Measurements from ENCODE around the gene FAM110A.
"Not testable (repeated sequence)": the region's sequence is repeated elsewhere in the genome, so short reads cannot be mapped to it uniquely, and the experiment has no call there.

The FAM110A gene

DNA sequence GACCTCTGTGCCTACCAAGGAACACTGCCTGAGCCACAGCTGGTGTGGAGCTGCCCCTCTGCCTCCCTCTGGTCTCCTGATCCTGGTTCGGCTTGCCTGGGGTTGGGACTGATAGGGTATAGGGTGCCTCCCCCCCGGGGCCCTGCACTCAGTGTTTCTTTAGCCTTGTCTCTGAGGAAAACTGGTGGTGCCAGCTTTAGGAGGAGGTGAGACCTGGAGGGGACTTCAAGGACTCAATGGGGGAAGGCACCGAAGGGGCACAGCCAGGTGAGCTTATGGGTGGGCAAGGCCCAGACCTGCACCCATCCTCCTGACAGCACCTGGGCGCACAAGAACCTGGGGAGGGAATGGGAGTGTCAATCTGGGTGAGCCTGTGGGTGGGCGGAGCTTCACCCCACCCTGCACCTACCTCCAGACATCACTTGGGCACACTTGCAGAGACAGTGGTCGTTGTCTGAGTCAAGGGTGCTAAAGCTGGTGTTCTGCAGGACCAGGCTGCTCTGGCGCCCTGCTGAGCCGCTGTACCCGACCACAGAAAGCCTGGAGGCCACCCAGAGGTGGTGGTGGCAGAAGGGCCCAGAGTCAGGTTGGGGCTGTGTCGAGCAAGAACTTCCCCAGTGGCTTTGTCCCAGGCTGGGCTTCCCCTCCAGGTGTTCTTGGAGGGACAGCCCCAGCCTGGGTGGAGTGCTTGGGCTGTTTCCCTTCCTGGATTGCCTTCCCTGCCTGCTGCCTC is 40.5 kb downstream of the FAM110A start:
- DNase-seq (ENCODE audit: low read depth), result no peak

- DNase-seq (ENCODE audit: low read depth), result no peak
These were observed 41.6 kb downstream of the FAM110A start for GRCh38 chr20:875115-875514.

- no peak for DNase-seq (ENCODE audit: low read depth)
These were observed 44.3 kb downstream of the FAM110A start for GRCh38 chr20:877814-878213.

DNA sequence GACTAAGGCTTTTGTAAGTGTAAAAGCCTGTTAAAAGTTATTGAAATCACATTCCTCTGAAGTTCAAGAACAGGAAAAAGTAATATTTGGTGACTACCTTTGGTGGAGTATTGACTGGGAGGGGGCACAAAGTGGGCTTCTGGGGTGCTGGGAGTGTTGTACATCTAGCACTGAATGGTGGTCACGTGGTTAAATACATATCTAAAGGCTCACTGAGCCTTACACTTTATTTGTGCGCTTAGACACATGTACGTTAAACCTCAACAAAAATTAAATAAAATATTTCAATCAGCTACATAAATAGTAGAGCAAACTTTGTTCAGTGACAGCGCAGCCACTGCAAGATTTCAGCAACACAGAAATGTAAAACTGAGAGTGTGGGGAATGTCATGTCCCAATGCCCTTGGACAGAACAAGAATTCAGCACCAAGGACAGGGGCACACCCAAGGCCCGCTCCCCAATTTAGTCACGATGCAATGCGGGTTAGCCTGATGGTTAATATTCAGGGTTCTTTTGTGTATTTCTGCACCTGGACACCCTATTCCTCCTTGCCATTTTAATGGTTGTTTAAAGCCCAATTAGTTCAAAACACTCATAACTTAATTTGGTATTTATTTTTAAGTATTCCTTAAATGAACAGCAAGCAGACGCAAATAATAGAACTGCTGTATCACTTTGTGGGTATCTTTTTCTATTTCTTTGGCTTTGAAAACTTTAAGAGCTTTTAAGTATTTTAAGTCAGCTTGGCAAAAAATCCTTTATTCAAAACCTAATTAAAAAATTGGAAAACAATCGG is 45.2 kb downstream of the FAM110A start:
- DNase-seq (ENCODE audit: low read depth), result no peak

GRCh38 chr20:879626-880025 is 46.1 kb downstream of the FAM110A start:
- DNase-seq (ENCODE audit: low read depth), result no peak

DNA sequence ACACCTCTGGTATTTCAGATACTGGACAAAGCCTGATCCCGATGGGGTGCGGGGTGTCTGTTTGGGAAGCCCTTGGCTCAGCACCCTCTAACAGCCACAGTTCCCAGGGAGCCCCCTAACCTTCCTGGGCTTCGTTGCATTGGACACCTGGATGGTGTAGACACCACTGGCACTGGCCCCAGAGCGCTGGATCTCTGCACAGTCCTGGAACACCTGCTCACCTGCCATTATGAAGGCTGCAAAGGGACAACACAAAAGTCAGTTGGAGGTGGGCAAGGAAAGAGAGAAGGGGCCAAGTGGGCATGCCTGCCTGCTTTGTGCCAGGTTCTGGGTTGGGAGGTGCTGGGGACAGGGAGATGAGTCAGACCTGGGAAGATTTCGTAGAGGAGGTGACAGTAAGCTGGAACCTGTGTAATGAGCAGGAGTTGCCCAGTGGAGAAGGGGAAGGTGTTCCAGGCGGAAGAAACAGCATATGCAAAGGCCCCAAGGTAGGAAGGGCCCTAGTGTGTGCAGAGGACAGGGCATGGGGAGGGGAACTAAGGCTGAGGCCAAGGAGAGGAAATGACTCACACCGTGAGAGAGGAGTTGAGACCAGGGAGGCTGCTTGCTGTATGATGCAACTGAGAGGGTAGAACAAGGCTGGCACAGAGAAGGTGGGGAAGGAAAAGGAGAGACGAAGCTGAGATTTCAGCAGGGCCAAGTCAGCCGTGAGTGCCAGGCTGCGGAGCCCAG is 47.7 kb downstream of the FAM110A start:
- no peak for DNase-seq (ENCODE audit: low read depth)

- DNase-seq (ENCODE audit: low read depth), result no peak
These were observed 48.2 kb downstream of the FAM110A start for GRCh38 chr20:881783-882144.

- no peak for DNase-seq (ENCODE audit: low read depth)
These were observed 51.8 kb downstream of the FAM110A start for GRCh38 chr20:884983-885952.

GRCh38 chr20:887137-887536 is 53.6 kb downstream of the FAM110A start:
- DNase-seq (ENCODE audit: low read depth), result no peak

DNA sequence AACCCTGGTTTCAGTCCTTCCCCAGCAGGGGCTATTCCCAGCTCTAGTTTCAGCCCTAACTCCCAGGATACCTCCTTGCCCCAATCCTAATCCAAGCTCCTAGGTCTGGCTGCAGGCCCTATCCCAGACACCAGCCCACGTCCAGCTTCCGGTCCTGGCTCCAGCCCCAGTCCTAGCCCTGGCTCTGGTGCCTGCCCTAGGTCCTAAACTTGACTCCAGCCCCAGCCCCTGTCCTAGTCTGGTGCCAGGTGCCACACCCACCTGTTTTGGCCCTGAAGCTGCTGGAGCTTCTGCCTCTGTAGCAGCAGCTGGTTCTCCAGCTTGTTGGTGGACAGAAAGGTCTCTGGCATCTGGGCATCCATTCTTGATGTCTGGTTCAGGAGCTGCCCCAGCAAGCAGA is 54.5 kb downstream of the FAM110A start:
- no peak for DNase-seq (ENCODE audit: low read depth)

DNA sequence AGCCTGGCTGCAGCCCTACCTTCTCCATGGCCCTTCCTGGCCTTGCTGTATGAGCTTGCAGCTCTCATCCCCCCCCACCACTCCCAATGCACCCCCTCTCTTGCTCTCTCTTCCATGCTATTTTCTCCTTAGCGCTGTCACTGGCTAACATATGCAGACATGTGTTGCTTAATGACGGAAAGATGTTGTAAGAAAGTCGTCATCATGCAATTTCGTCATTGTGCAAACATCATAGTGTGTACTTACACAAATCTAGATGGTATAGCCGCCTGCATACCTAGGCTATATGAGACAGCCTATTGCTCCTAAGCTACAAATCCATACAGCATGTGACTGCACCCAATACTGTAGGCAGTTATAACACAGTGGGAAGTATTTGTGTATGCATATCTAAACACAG is 55.6 kb downstream of the FAM110A start:
- no peak for DNase-seq (ENCODE audit: low read depth)

DNA sequence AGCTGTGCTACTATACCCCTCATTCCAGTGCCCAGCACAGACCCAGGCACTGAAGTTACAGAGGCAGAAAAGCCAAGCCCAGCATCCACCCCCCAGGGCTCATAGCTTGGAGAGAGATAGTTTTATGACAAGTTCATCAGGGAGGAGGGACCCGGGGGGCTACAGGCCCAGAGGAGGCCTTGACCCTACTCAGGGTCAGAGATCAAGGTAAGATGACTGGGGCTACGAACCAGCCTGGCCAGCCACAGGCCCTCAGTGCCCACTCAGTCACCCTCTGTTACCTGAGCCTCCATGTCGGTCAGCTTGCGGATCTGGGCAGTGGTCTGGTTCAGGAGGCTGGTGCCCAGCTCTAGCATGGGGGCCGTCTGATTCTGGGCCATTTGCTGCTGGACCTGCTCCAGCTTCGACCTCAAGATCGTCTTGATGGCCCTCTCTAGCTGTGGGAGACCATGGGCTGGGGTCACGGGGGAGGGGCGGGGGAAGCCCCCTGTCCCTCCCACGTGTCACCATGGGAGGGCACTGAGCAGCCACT is 56.5 kb downstream of the FAM110A start:
- no peak for DNase-seq (ENCODE audit: low read depth)

DNA sequence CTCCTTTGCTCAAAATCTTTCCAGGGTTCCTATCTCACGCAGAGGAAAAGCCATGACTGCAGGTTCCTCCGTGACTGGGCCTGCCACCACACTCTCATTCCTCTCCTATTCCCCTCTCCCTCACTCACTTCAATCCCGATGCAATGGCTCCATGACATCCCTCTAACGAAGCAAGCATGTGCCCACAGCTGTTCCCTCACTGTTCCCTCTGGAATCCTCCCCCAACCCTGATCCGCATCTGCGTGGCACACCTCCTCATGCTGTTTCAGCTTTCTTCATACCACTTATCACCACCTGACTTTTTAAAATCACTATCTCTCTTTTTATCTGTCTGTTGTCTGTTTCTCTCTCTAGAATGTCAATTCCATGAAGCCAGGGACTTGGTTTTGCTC is 57.1 kb downstream of the FAM110A start:
- DNase-seq (ENCODE audit: low read depth), result no peak

DNA sequence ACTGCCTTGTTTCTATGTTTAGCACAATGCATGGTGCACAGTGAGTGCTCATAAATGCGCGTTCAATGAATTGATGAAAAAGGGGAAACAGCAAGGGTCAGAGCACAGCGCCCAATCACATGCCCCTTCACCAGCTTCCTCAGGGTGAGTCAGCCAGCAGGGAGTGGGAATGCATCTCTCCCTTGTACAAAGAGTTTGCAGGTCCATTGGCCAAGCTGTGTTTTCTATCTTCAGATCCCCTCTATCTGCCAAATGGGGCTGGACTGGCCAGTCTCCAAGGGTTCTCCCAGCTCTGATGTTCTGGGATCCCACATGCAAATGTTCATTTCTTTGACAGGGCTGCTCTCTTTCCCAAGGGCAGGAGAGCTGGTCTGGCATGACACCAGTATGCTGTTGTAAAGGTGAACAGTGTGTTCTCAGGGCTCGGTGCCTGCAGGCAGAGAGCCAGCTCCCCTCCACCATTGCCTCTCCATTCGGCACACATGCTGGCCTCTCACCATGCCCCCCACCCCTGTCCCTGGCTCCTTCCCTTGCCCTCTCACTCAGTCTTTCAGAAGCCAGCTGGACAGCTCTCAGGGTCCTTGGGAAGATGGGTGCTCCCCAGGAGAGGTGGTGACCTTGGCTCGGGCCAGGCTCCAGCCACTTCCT is 57.7 kb downstream of the FAM110A start:
- no peak for DNase-seq (ENCODE audit: low read depth)

DNA sequence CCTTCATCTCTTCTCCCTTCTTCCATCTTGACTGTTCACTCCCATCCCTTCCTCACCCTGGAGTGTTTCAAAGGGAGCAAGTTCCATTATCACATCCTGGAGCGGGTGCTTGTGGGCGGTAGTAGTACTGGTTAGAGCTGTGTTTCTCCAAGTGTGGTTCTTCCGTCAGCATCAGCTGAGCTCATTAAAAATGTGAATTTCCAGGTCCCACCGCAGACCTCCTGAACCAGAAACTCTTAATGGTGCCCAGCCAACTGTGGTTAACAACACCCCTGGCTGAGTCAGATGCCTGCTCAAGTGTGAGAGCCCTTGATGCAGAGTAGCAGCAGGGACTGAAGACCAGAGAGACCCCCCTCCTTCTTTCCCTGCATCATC is 58.2 kb downstream of the FAM110A start:
- DNase-seq (ENCODE audit: low read depth), result no peak

DNA sequence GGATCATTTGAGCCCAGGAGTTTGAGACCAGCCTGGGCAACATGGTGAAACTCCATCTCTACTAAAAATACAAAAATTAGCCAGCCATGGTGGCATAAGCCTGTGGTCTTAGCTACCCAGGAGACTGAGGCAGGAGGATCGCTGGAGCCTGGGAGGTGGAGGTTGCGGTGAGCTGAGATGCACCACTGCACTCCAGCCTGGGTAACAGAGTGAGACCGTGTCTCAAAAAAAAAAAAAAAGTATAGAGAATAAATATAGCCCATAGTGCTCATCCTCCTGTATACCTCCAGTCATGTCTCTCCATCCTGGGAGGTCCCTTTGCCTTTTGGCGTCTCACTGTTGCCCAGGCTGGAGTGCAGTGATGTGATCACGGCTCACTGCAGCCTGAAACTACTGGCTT is 58.9 kb downstream of the FAM110A start:
- not testable (repeated sequence) for DNase-seq (ENCODE audit: low read depth)
